ENCODE results near the gene PHYKPL. TPM values are rescaled to one million over a fixed set of nuclear protein-coding genes. Genes with fewer than 3 reads are reported as not detected.

PHYKPL gene
- total and polyA plus RNA-seq, 2 donors (not counting 3 experiments of a cell fraction or from before 2014, with no cell fraction given) = 71.7 to 81.7 TPM

DNA sequence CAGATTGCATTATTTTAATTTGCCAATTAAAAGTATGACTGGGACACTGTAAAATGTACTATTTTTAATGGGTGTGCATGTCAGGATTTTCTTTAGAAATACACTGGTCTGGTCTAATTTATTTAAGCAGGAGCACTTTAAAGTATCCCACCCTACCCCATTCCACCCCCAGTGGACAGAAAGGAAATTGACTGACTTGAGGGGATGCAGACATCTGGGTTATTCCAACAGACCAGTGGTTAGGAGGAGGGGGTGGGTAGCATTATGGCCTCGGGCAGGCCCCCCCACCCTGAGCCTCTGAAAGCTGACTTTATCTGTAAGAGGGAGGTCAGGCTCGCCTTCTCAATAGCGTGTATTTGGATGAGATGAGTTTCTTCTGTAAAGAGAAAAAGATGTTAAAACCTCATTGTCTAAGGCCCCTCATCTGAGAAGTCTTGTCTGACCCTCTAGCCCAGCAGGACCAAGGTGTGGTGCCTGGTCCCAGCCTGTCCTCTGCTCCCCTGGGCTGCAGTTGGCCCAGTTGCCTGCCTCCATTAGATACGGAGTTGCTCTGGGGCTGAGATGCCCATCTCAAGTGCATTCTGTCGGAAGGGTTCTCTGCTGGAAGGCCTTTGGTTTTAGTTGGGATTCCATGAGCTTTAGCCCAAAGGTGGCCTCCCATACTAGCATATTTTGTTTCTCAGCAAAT, 23.9 kb downstream of the PHYKPL start:
- H2AFZ ChIP-seq (ENCODE audit: low read depth, low read length) = no peak overlapping the region
- ChIA-PET POLR2A (no interaction called here), CTCF (no interaction called here)
- H3K4me3 ChIP-seq (replicated peaks in 1 of 3; ENCODE audit: insufficient read depth in 1 of 3, low read depth in 1 of 3, low read length in 3 of 3) = no peak overlapping the region
- peaks cover 55% of the 10 kb centered on the region for H3K79me2 ChIP-seq (ENCODE audit: control insufficient read depth, insufficient read depth, low read length)
- peaks cover 30 to 57% of the 10 kb centered on the region in 2 experiments for H3K36me3 ChIP-seq (ENCODE audit: control insufficient read depth in 2 of 2, extremely low read depth in 1 of 2, insufficient read depth in 2 of 2, low read length in 2 of 2)
- no peak overlapping the region for H3K9ac ChIP-seq (replicated peaks; ENCODE audit: extremely low read depth, insufficient read depth, low read length)
- H3K4me2 ChIP-seq (ENCODE audit: insufficient read depth, low read length) = no peak overlapping the region
- dilution Hi-C loops (cut with MboI; ENCODE audit: extremely low pct_ligation_motif_present, low sequenced_read_pairs) = no loop called here
- BruUV-seq (replicated peaks) = no TSS peak
- no peaks in the 10 kb centered on the region for H3K27me3 ChIP-seq (ENCODE audit: control insufficient read depth in 2 of 2, insufficient read depth in 2 of 2, low read length in 2 of 2)
- H3K9me3 ChIP-seq (replicated peaks; ENCODE audit: control insufficient read depth, insufficient read depth, low read length) = no peaks in the 10 kb centered on the region
- H4K20me1 ChIP-seq (replicated peaks; ENCODE audit: control insufficient read depth, extremely low read depth, insufficient read depth, low read length) = peaks cover 4% of the 10 kb centered on the region
- H3K4me1 ChIP-seq (ENCODE audit: control insufficient read depth, extremely low read depth, insufficient read depth, low read length) = peaks cover 22% of the 10 kb centered on the region
- H3K27ac ChIP-seq (ENCODE audit: insufficient read depth, low read depth, low read length) = no peak overlapping the region
- FAIRE-seq (no peak), DNase-seq (ENCODE audit: low read depth, low spot score) (no peak)
- TF ChIP-seq, protein P1, sequence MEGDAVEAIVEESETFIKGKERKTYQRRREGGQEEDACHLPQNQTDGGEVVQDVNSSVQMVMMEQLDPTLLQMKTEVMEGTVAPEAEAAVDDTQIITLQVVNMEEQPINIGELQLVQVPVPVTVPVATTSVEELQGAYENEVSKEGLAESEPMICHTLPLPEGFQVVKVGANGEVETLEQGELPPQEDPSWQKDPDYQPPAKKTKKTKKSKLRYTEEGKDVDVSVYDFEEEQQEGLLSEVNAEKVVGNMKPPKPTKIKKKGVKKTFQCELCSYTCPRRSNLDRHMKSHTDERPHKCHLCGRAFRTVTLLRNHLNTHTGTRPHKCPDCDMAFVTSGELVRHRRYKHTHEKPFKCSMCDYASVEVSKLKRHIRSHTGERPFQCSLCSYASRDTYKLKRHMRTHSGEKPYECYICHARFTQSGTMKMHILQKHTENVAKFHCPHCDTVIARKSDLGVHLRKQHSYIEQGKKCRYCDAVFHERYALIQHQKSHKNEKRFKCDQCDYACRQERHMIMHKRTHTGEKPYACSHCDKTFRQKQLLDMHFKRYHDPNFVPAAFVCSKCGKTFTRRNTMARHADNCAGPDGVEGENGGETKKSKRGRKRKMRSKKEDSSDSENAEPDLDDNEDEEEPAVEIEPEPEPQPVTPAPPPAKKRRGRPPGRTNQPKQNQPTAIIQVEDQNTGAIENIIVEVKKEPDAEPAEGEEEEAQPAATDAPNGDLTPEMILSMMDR (IDR thresholded peaks at IDR 0.05; ENCODE audit: extremely low read depth in 1 of 2, insufficient read depth in 1 of 2, low read depth in 1 of 2, low read length in 2 of 2) = peak in 1 of 2 donors; percentile 11
- TF ChIP-seq FOS (IDR thresholded peaks at IDR 0.05; ENCODE audit: borderline replicate concordance, insufficient read depth, low read length) = no peak
- H3K9me1 ChIP-seq (replicated peaks; ENCODE audit: control insufficient read depth, extremely low read depth, insufficient read depth, low read length) = no peaks in the 10 kb centered on the region
- intact Hi-C loops (cut with micrococcal nuclease) = no loop called here

DNA sequence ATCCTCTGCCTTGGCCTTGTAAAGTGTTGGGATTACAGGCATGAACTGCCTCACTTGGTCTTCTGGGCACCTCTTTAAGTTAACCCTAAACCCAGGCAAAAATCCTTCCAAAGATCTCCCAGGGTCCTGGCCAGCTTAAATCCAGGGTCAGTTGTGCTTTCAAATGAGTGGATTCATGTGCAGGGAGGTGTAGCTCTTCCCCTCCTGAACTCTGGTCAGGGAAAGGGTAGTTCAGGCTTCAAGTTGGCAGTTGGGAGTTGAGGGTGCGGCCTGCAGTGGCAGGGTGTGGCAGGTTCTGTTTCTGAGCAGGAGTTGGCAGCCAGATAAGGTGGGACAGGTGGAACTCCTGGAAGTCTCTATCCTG, 24.7 kb downstream of the PHYKPL start:
- ChIA-PET POLR2A (no interaction called here), CTCF (interaction anchor here (1.3 kb wide), 1 partner anchor 132 kb away, joined by 6 read pairs; no protein-coding TSS in a partner anchor)
- H3K9me1 ChIP-seq (replicated peaks; ENCODE audit: control insufficient read depth, extremely low read depth, insufficient read depth, low read length) = no peaks in the 10 kb centered on the region
- H3K79me2 ChIP-seq (ENCODE audit: control insufficient read depth, insufficient read depth, low read length) = peaks cover 55% of the 10 kb centered on the region
- H3K9ac ChIP-seq (replicated peaks; ENCODE audit: extremely low read depth, insufficient read depth, low read length) = no peak overlapping the region
- no peaks in the 10 kb centered on the region for H3K27me3 ChIP-seq (ENCODE audit: control insufficient read depth in 2 of 2, insufficient read depth in 2 of 2, low read length in 2 of 2)
- H3K4me1 ChIP-seq (ENCODE audit: control insufficient read depth, extremely low read depth, insufficient read depth, low read length) = peaks cover 22% of the 10 kb centered on the region
- no peak for DNase-seq (ENCODE audit: low read depth, low spot score)
- intact Hi-C loops (cut with micrococcal nuclease) (no loop called here), dilution Hi-C loops (cut with MboI; ENCODE audit: extremely low pct_ligation_motif_present, low sequenced_read_pairs) (no loop called here)
- no peak overlapping the region for H3K4me2 ChIP-seq (ENCODE audit: insufficient read depth, low read length)
- H4K20me1 ChIP-seq (replicated peaks; ENCODE audit: control insufficient read depth, extremely low read depth, insufficient read depth, low read length) = peaks cover 4% of the 10 kb centered on the region
- FAIRE-seq = no peak
- no peak overlapping the region for H3K27ac ChIP-seq (ENCODE audit: insufficient read depth, low read depth, low read length)
- TF ChIP-seq POLR2A (IDR thresholded peaks at IDR 0.05; ENCODE audit: low read depth, low read length) (no peak), FOS (IDR thresholded peaks at IDR 0.05; ENCODE audit: borderline replicate concordance, insufficient read depth, low read length) (no peak), JUN (IDR thresholded peaks at IDR 0.05; ENCODE audit: borderline replicate concordance, insufficient read depth, insufficient read length, low read depth) (no peak), MYC (IDR thresholded peaks at IDR 0.05; ENCODE audit: low read depth, low read length) (no peak), POLR2AphosphoS5 (IDR thresholded peaks at IDR 0.05; ENCODE audit: insufficient read depth, low read depth, low read length) (no peak), EZH2 (IDR thresholded peaks at IDR 0.05; ENCODE audit: borderline replicate concordance, low read depth, low read length, severe bottlenecking) (no peak), GATA2 (IDR thresholded peaks at IDR 0.05; ENCODE audit: insufficient read depth, insufficient read length, low read depth, low read length) (no peak)
- H3K36me3 ChIP-seq (ENCODE audit: control insufficient read depth in 2 of 2, extremely low read depth in 1 of 2, insufficient read depth in 2 of 2, low read length in 2 of 2) = peaks cover 30 to 53% of the 10 kb centered on the region in 2 experiments
- no peak overlapping the region for H2AFZ ChIP-seq (ENCODE audit: low read depth, low read length)
- no TSS peak for BruUV-seq (replicated peaks)
- no peak overlapping the region for H3K4me3 ChIP-seq (replicated peaks in 1 of 3; ENCODE audit: insufficient read depth in 1 of 3, low read depth in 1 of 3, low read length in 3 of 3)
- H3K9me3 ChIP-seq (replicated peaks; ENCODE audit: control insufficient read depth, insufficient read depth, low read length) = no peaks in the 10 kb centered on the region
